GM12878 (cell line): ENCODE results near the gene PLEKHA5. TPM values are rescaled to one million over a fixed set of nuclear protein-coding genes. Genes with fewer than 3 reads are reported as not detected.

Experiments used
- ATAC-seq: fragments of 200-7000 bp; cut with Tn5 transposase; 3 replicates; pipeline ENCODE4 v1.9.1; 2020; ENCODE audit warnings: mild to moderate bottlenecking, moderate library complexity
- BruUV-seq: library from RNA; stranded (reverse); fragments of 400-500 nt; replicated peaks from 2 replicates; lab custom pipeline; 2021; lab: Mats Ljungman, UMichigan
- CTCF ChIA-PET: fragments of 300-600 bp; sonication (Branson Sonifier 250); formaldehyde crosslinking; extraction: SDS; loops from one replicate; lab custom pipeline; 2021; ENCODE audit warnings: inconsistent platforms; lab: Yijun Ruan, JAX
- POLR2A ChIA-PET: fragments of 350-600 bp; formaldehyde crosslinking; extraction: SDS; loops from one replicate; lab custom pipeline; 2021; ENCODE audit warnings: inconsistent platforms; lab: Charles Lee
- RAD21 ChIA-PET: fragments of 300-600 bp; sonication (Branson Sonifier 250); formaldehyde crosslinking; loops from one replicate; lab custom pipeline; 2023; ENCODE audit warnings: antibody characterized with exemption; ENCODE audit not compliant: unreplicated experiment; lab: Charles Lee
- SMC1A ChIA-PET: fragments of 300-600 bp; sonication (Branson Sonifier 250); formaldehyde crosslinking; loops from one replicate; lab custom pipeline; 2023; ENCODE audit not compliant: unreplicated experiment, uncharacterized antibody; lab: Charles Lee
- DNase-seq: peaks from one replicate; pipeline ENCODE4 v3.0.0-alpha.2; 2011; ENCODE audit warnings: low read depth, low spot score
- FAIRE-seq: peaks from 3 replicates; lab custom pipeline; 2011; peaks lifted over from hg19 to GRCh38; lab: Jason Lieb, UNC
- H2AFZ ChIP-seq: 2 replicates; pipeline ENCODE4 v1.6.0; 2011; ENCODE audit warnings: low read depth, low read length, control low read depth; ENCODE audit not compliant: control insufficient read depth
- H3K27ac ChIP-seq: 2 replicates; pipeline ENCODE4 v1.5.1; 2011; ENCODE audit warnings: control low read depth; ENCODE audit not compliant: control insufficient read depth, insufficient read depth
- H3K27me3 ChIP-seq, 2 experiments: replicated peaks in 1 of 2; 2 replicates each; pipeline versions ENCODE4 v1.6.0 to v1.6.1; 2011; ENCODE audit warnings: low read length in 1 of 2; ENCODE audit not compliant: control insufficient read depth in 2 of 2, insufficient read depth in 2 of 2
- H3K36me3 ChIP-seq, 2 experiments: 2 replicates each; pipeline ENCODE4 v1.5.1; 2011; ENCODE audit warnings: low read length in 1 of 2; ENCODE audit not compliant: control insufficient read depth in 2 of 2, insufficient read depth in 2 of 2
- H3K4me1 ChIP-seq: 2 replicates; pipeline ENCODE4 v1.6.1; 2011; ENCODE audit warnings: mild to moderate bottlenecking, low read length, moderate library complexity, mixed read lengths; ENCODE audit not compliant: control insufficient read depth, insufficient read depth
- H3K4me2 ChIP-seq: 2 replicates; pipeline ENCODE4 v1.6.0; 2011; ENCODE audit warnings: control low read depth; ENCODE audit not compliant: control insufficient read depth, insufficient read depth
- H3K4me3 ChIP-seq: fragments of 200-600 bp; sonication (generic); 2 replicates; pipeline ENCODE4 v1.5.1; 2016
- H3K79me2 ChIP-seq: 2 replicates; pipeline ENCODE4 v1.6.0; 2011; ENCODE audit warnings: low read length; ENCODE audit not compliant: control insufficient read depth, insufficient read depth
- H3K9ac ChIP-seq: 2 replicates; pipeline ENCODE4 v1.8.0; 2011; ENCODE audit warnings: low read length, control low read depth, mixed read lengths; ENCODE audit not compliant: control insufficient read depth, insufficient read depth
- H3K9me3 ChIP-seq: replicated peaks from 3 replicates; pipeline ENCODE4 v1.5.1; 2011; ENCODE audit warnings: mild to moderate bottlenecking, low read length; ENCODE audit not compliant: control insufficient read depth, insufficient read depth
- H4K20me1 ChIP-seq: 2 replicates; pipeline ENCODE4 v1.6.0; 2011; ENCODE audit not compliant: control insufficient read depth, insufficient read depth
- BACH1 ChIP-seq: fragments of 450-650 bp; IDR thresholded peaks from 2 replicates; pipeline ENCODE4 v1.6.1; 2017; ENCODE audit warnings: mild to moderate bottlenecking, borderline replicate concordance
- BCLAF1 ChIP-seq: fragments of 450-650 bp; IDR thresholded peaks from 2 replicates; pipeline ENCODE4 v1.6.1; 2017; ENCODE audit warnings: antibody characterized with exemption, mild to moderate bottlenecking, moderate library complexity
- BHLHE40 ChIP-seq, 2 experiments: fragments of 450-650 bp in 1 of 2; IDR thresholded peaks; 2 replicates each; pipeline ENCODE4 v1.6.1; 2011 to 2017; ENCODE audit warnings: low read depth in 2 of 2, borderline replicate concordance in 1 of 2, improper control_type of control experiment in 1 of 2, low read length in 1 of 2, mild to moderate bottlenecking in 1 of 2
- ETV6 ChIP-seq, 2 experiments: fragments of 450-650 bp in 1 of 2; IDR thresholded peaks in 1 of 2; conservative IDR thresholded peaks in 1 of 2; 2 replicates each; pipeline ENCODE4 v1.6.1; 2014; ENCODE audit warnings: antibody characterized with exemption in 1 of 2, borderline replicate concordance in 1 of 2, low read depth in 1 of 2, mild to moderate bottlenecking in 1 of 2, moderate library complexity in 1 of 2
- IRF4 ChIP-seq: IDR thresholded peaks from 2 replicates; pipeline ENCODE4 v1.6.1; 2011; ENCODE audit warnings: low read depth, low read length
- MEF2A ChIP-seq: IDR thresholded peaks from 2 replicates; pipeline ENCODE4 v1.6.1; 2011; ENCODE audit warnings: low read depth, mild to moderate bottlenecking, low read length, moderate library complexity; ENCODE audit not compliant: insufficient read depth
- MEF2B ChIP-seq: fragments of 450-650 bp; IDR thresholded peaks from 2 replicates; pipeline ENCODE4 v1.6.1; 2018; ENCODE audit warnings: mild to moderate bottlenecking, moderate library complexity; ENCODE audit not compliant: partially characterized antibody, poor library complexity, severe bottlenecking
- MYC ChIP-seq: IDR thresholded peaks from 2 replicates; pipeline ENCODE4 v1.6.1; 2011; ENCODE audit warnings: mild to moderate bottlenecking, low read length, moderate library complexity, inconsistent platforms; ENCODE audit not compliant: insufficient read depth, insufficient replicate concordance, insufficient read length, severe bottlenecking
- NFXL1 ChIP-seq: fragments of 450-650 bp; IDR thresholded peaks from 2 replicates; pipeline ENCODE4 v1.6.1; 2017; ENCODE audit warnings: antibody characterized with exemption, mild to moderate bottlenecking, borderline replicate concordance
- NKRF ChIP-seq: fragments of 450-650 bp; conservative IDR thresholded peaks from 2 replicates; pipeline ENCODE4 v1.6.1; 2017; ENCODE audit warnings: mild to moderate bottlenecking, moderate library complexity
- SIN3A ChIP-seq: IDR thresholded peaks from 2 replicates; pipeline ENCODE4 v1.6.1; 2012; ENCODE audit warnings: low read depth, low read length, improper control_type of control experiment
- TCF3 ChIP-seq: IDR thresholded peaks from 2 replicates; pipeline ENCODE4 v1.6.1; 2012; ENCODE audit warnings: low read depth, mild to moderate bottlenecking, low read length, borderline replicate concordance; ENCODE audit not compliant: insufficient read depth
- ZBTB40 ChIP-seq: fragments of 450-650 bp; IDR thresholded peaks from 2 replicates; pipeline ENCODE4 v1.6.1; 2016; ENCODE audit warnings: mild to moderate bottlenecking, moderate library complexity, borderline replicate concordance
- WGBS: methylation state at CpG from one replicate; pipeline ENCODE4 v1.1.6; 2016; ENCODE audit warnings: low lambda C conversion rate; ENCODE audit not compliant: insufficient replicate concordance, insufficient coverage; ENCODE audit errors: missing lambda C conversion rate; 5-methylcytosine and 5-hydroxymethylcytosine counted together
- in situ Hi-C: fragments of 300-500 bp; cut with MboI; formaldehyde crosslinking; loops from 9 replicates; pipeline ENCODE4 v1.14.3; 2018; ENCODE audit warnings: mixed read lengths
- intact Hi-C: fragments of 100-400 bp; cut with micrococcal nuclease; formaldehyde crosslinking; loops from one replicate; pipeline ENCODE4 v1.14.2; 2022; ENCODE audit not compliant: unreplicated experiment
- polyA plus RNA-seq, 11 experiments: library from polyadenylated mRNA; depleted of rRNA in 4 of 11; unstranded in 6 of 11; stranded (reverse) in 5 of 11; fragments of >200 nt; fragmentation: Nextera tagmentation in 4 of 11; fragmentation: Illumina TruSeq in 1 of 11; extraction: Ambion mirVana in 4 of 11; extraction: Trizol in 1 of 11; gene quantifications; 1 replicate in 1 of 11; 2 replicates in 10 of 11; pipeline versions ENCODE4 v1.2.1 to v1.2.3, GENCODE V29; 2011 to 2016; ENCODE audit warnings: inconsistent platforms in 2 of 11, missing spikeins in 2 of 11, low read depth in 1 of 11
- total RNA-seq, 4 experiments: library from RNA; depleted of rRNA in 3 of 4; stranded (reverse); fragments of >200 nt in 3 of 4; fragmentation: Illumina TruSeq in 1 of 4; extraction: Trizol in 1 of 4; gene quantifications; 2 replicates each; pipeline versions ENCODE4 v1.2.1 to v1.2.3, GENCODE V29; 2013 to 2021

Gene PLEKHA5
- total and polyA plus RNA-seq, 10 of the 15 experiments (the other 5 are each of a cell fraction or from before 2014, with no cell fraction given), result 0.09 to 0.33 (median 0.18) TPM; not detected in 3

DNA sequence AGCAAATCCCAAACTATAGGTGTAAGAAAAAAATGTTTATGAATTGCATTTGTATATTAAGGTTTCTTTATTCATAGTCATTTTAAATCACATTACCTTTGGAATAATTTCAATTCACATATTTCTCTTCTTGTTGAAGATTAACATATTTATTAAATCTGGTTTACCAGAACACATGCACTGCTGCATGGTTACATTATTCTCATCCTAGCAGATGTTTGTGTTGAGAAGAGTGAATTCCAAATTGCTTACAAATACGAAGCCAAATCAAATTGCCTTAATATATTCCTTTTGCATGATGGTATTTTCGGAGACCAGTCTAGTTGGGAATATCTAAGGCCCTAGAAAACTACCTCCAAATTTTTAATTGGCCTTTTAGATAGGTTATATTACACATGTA, 130.6 kb downstream of the PLEKHA5 start (continued):
- TF ChIP-seq NFXL1, result no peak
- TF ChIP-seq SIN3A, result no peak
- TF ChIP-seq MEF2B, result no peak
- no peak for TF ChIP-seq BCLAF1
- TF ChIP-seq BACH1, result no peak
- TF ChIP-seq BHLHE40 (IDR thresholded peaks at IDR 0.05; ENCODE audit: borderline replicate concordance in 1 of 2, low read depth in 2 of 2, low read length in 1 of 2), result no peak

GRCh38 chr12:19261773-19262172, 132.2 kb downstream of the PLEKHA5 start:
- DNase-seq, result no peak
- WGBS, result 58% methylated on average over 4 of the region's 4 CpGs
- no peak for ATAC-seq
- no peak overlapping the region for H3K4me2 ChIP-seq
- no peaks in the 10 kb centered on the region for H3K27me3 ChIP-seq
- no peaks in the 10 kb centered on the region for H4K20me1 ChIP-seq
- no peaks in the 10 kb centered on the region for H3K36me3 ChIP-seq
- no peak overlapping the region for H2AFZ ChIP-seq
- H3K4me3 ChIP-seq, result no peak overlapping the region
- no peak overlapping the region for H3K9ac ChIP-seq
- POLR2A ChIA-PET, result no interaction called here
- no TSS peak for BruUV-seq
- H3K27ac ChIP-seq, result no peak overlapping the region
- RAD21 ChIA-PET, result no interaction called here
- no peaks in the 10 kb centered on the region for H3K9me3 ChIP-seq
- SMC1A ChIA-PET, result interaction anchor here (0.7 kb wide), 2 partner anchors 305 to 329 kb away, joined by 3 read pairs; no protein-coding TSS in a partner anchor
- H3K4me1 ChIP-seq, result no peaks in the 10 kb centered on the region
- FAIRE-seq, result no peak
- in situ Hi-C loops (no loop called here), intact Hi-C loops (no loop called here)
- H3K79me2 ChIP-seq, result no peaks in the 10 kb centered on the region
- CTCF ChIA-PET, result no interaction called here
- no peak for TF ChIP-seq TCF3
- no peak for TF ChIP-seq IRF4
- TF ChIP-seq ETV6 (conservative IDR thresholded peaks at IDR 0.05 in 1 of 2, IDR thresholded peaks at IDR 0.05 in 1 of 2; ENCODE audit: borderline replicate concordance in 1 of 2, low read depth in 1 of 2), result no peak
- TF ChIP-seq MYC, result no peak
- TF ChIP-seq ZBTB40, result no peak
- no peak for TF ChIP-seq MEF2A
- TF ChIP-seq NKRF, result no peak
